ENCODE results near the gene USP34. TPM values are rescaled to one million over a fixed set of nuclear protein-coding genes. Genes with fewer than 3 reads are reported as not detected.

Gene USP34
- total RNA-seq, 1 experiment from 2014 or later: 91.4 TPM

GRCh38 chr2:61367177-61367576 is 103.7 kb downstream of the USP34 start:
- intact Hi-C loops (cut with micrococcal nuclease; ENCODE audit: unreplicated experiment): no loop called here
- CTCF ChIA-PET: no interaction called here
- no TSS peak for BruUV-seq (replicated peaks)

GRCh38 chr2:61363580-61363979 is 107.3 kb downstream of the USP34 start:
- no peaks in the 10 kb centered on the region for H3K4me1 ChIP-seq (ENCODE audit: control insufficient read depth, insufficient read depth, low read length)
- H3K9me3 ChIP-seq (ENCODE audit: control insufficient read depth, insufficient read depth, low read depth, low read length): no peaks in the 10 kb centered on the region
- ChIA-PET POLR2A (no interaction called here), CTCF (no interaction called here)
- ATAC-seq (no peak), DNase-seq (ENCODE audit: low read depth, low spot score) (no peak)
- intact Hi-C loops (cut with micrococcal nuclease; ENCODE audit: unreplicated experiment) (no loop called here), in situ Hi-C loops (cut with HindIII; ENCODE audit: low pct_unique_long_range_greater_than_20kb, low sequenced_read_pairs) (no loop called here)
- no peaks in the 10 kb centered on the region for H3K27me3 ChIP-seq (ENCODE audit: control insufficient read depth, insufficient read depth, low read length)
- no TSS peak for BruUV-seq (replicated peaks)
- no peak overlapping the region for H3K27ac ChIP-seq (ENCODE audit: low read length)
- no peak for TF ChIP-seq REST (IDR thresholded peaks at IDR 0.05; ENCODE audit: insufficient read depth in 1 of 2, low read depth in 2 of 2, low read length in 1 of 2)
- no peak for TF ChIP-seq SIN3A (IDR thresholded peaks at IDR 0.05; ENCODE audit: borderline replicate concordance, insufficient read depth, low read depth, low read length)
- TF ChIP-seq, protein P1, sequence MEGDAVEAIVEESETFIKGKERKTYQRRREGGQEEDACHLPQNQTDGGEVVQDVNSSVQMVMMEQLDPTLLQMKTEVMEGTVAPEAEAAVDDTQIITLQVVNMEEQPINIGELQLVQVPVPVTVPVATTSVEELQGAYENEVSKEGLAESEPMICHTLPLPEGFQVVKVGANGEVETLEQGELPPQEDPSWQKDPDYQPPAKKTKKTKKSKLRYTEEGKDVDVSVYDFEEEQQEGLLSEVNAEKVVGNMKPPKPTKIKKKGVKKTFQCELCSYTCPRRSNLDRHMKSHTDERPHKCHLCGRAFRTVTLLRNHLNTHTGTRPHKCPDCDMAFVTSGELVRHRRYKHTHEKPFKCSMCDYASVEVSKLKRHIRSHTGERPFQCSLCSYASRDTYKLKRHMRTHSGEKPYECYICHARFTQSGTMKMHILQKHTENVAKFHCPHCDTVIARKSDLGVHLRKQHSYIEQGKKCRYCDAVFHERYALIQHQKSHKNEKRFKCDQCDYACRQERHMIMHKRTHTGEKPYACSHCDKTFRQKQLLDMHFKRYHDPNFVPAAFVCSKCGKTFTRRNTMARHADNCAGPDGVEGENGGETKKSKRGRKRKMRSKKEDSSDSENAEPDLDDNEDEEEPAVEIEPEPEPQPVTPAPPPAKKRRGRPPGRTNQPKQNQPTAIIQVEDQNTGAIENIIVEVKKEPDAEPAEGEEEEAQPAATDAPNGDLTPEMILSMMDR (IDR thresholded peaks at IDR 0.05): no peak
- no peak for TF ChIP-seq TCF7L2 (IDR thresholded peaks at IDR 0.05; ENCODE audit: low read depth, low read length)
- no peak for TF ChIP-seq POLR2AphosphoS5 (IDR thresholded peaks at IDR 0.05; ENCODE audit: low read depth, low read length)
- H3K4me3 ChIP-seq (ENCODE audit: low read depth in 2 of 2, low read length in 2 of 2): no peak overlapping the region
- H3K36me3 ChIP-seq (ENCODE audit: control insufficient read depth, insufficient read depth, low read length): no peaks in the 10 kb centered on the region

More at GRCh38 chr2:61367177-61367576, 103.7 kb downstream of the USP34 start:
- Histone ChIP-seq H3K36me3 (ENCODE audit: control insufficient read depth, insufficient read depth, low read length) (peaks cover 4% of the 10 kb centered on the region; the same call in 1 of the 2 replicates), H3K9me3 (ENCODE audit: control insufficient read depth, insufficient read depth, low read depth, low read length) (no peaks in the 10 kb centered on the region), H3K27me3 (ENCODE audit: control insufficient read depth, insufficient read depth, low read length) (no peaks in the 10 kb centered on the region), H3K4me1 (ENCODE audit: control insufficient read depth, insufficient read depth, low read length) (no peaks in the 10 kb centered on the region), H3K4me3 (ENCODE audit: low read depth in 2 of 2, low read length in 2 of 2) (no peak overlapping the region), H3K27ac (ENCODE audit: low read length) (no peak overlapping the region)
- no peak for DNase-seq (ENCODE audit: low read depth, low spot score)
- in situ Hi-C loops (cut with HindIII; ENCODE audit: low pct_unique_long_range_greater_than_20kb, low sequenced_read_pairs): no loop called here
- TF ChIP-seq REST (IDR thresholded peaks at IDR 0.05; ENCODE audit: insufficient read depth in 1 of 2, low read depth in 2 of 2, low read length in 1 of 2) (no peak), SIN3A (IDR thresholded peaks at IDR 0.05; ENCODE audit: borderline replicate concordance, insufficient read depth, low read depth, low read length) (no peak), TCF7L2 (IDR thresholded peaks at IDR 0.05; ENCODE audit: low read depth, low read length) (no peak), POLR2AphosphoS5 (IDR thresholded peaks at IDR 0.05; ENCODE audit: low read depth, low read length) (no peak)
- TF ChIP-seq, protein P1 (IDR thresholded peaks at IDR 0.05): no peak
- ATAC-seq: no peak
- POLR2A ChIA-PET: no interaction called here
